HEK293 (cell line): ENCODE results near the gene CACNG6.

Experiments used
- CTCF ChIA-PET: fragments of 350-600 bp; formaldehyde crosslinking; extraction: SDS; loops from one replicate; lab custom pipeline; 2021; ENCODE audit warnings: antibody characterized with exemption; lab: Yijun Ruan, JAX
- POLR2A ChIA-PET: fragments of 300-600 bp; formaldehyde crosslinking; extraction: SDS; loops from one replicate; lab custom pipeline; 2020; ENCODE audit warnings: antibody characterized with exemption, inconsistent platforms; lab: Yijun Ruan, JAX
- H3K27ac ChIP-seq: fragments of 200-500 bp; sonication (Bioruptor generic); 2 replicates; pipeline ENCODE4 v1.5.1; 2014; ENCODE audit warnings: low read depth, low read length, control low read depth, inconsistent platforms; ENCODE audit errors: extremely low read depth
- H3K36me3 ChIP-seq, 2 experiments: fragments of 200-500 bp in 1 of 2; sonication (Bioruptor generic) in 1 of 2; 1 replicate in 1 of 2; 2 replicates in 1 of 2; pipeline ENCODE4 v1.5.1; 2014 to 2017; ENCODE audit warnings: inconsistent platforms in 2 of 2, low read length in 2 of 2; ENCODE audit not compliant: control insufficient read depth in 2 of 2, insufficient read depth in 1 of 2
- H3K4me1 ChIP-seq: fragments of 200-500 bp; sonication (Bioruptor generic); 2 replicates; pipeline ENCODE4 v1.5.1; 2014; ENCODE audit warnings: mild to moderate bottlenecking, low read length, inconsistent platforms; ENCODE audit not compliant: control insufficient read depth, insufficient read depth
- H3K4me3 ChIP-seq: 2 replicates; pipeline ENCODE4 v1.5.1; 2011; ENCODE audit warnings: low read depth, mild to moderate bottlenecking, control low read depth, low read length, moderate library complexity
- H3K9me3 ChIP-seq: fragments of 200-500 bp; sonication (Bioruptor generic); 2 replicates; pipeline ENCODE4 v1.5.1; 2014; ENCODE audit warnings: low read depth, low read length, inconsistent platforms; ENCODE audit not compliant: control insufficient read depth, insufficient read depth
- CTCF ChIP-seq: fragments of 450-650 bp; formaldehyde crosslinking; IDR thresholded peaks from 2 replicates; pipeline ENCODE4 v1.5.1; 2016; ENCODE audit warnings: missing biosample characterization, missing genetic modification characterization
- HOXA7 ChIP-seq: sonication (generic); formaldehyde crosslinking; IDR thresholded peaks from 2 replicates; pipeline ENCODE4 v1.8.1; 2022; ENCODE audit warnings: missing genetic modification reagents, borderline replicate concordance
- SCRT1 ChIP-seq: fragments of 450-650 bp; formaldehyde crosslinking; IDR thresholded peaks from 2 replicates; pipeline ENCODE4 v1.5.1; 2016; ENCODE audit warnings: missing biosample characterization, missing genetic modification characterization, borderline replicate concordance
- ZBTB26 ChIP-seq: fragments of 450-650 bp; formaldehyde crosslinking; optimal IDR thresholded peaks from 2 replicates; pipeline ENCODE3; 2016; ENCODE audit warnings: missing biosample characterization, mild to moderate bottlenecking, missing genetic modification characterization
- ZNF112 ChIP-seq: fragments of 450-650 bp; formaldehyde crosslinking; IDR thresholded peaks from 2 replicates; pipeline ENCODE4 v1.5.0; 2017; ENCODE audit warnings: missing biosample characterization, missing genetic modification characterization
- ZNF132 ChIP-seq: fragments of 450-650 bp; formaldehyde crosslinking; IDR thresholded peaks from 2 replicates; pipeline ENCODE4 v1.5.1; 2017; ENCODE audit warnings: missing biosample characterization, missing genetic modification characterization, borderline replicate concordance
- ZNF148 ChIP-seq: fragments of 450-650 bp; formaldehyde crosslinking; IDR thresholded peaks from 2 replicates; pipeline ENCODE4 v1.5.0; 2017; ENCODE audit warnings: missing biosample characterization, missing genetic modification characterization, borderline replicate concordance
- ZNF157 ChIP-seq: fragments of 450-650 bp; formaldehyde crosslinking; IDR thresholded peaks from 2 replicates; pipeline ENCODE4 v1.5.1; 2016; ENCODE audit warnings: missing biosample characterization, missing genetic modification characterization
- ZNF391 ChIP-seq: fragments of 450-650 bp; formaldehyde crosslinking; IDR thresholded peaks from 2 replicates; pipeline ENCODE4 v1.5.1; 2016; ENCODE audit warnings: low read depth, missing biosample characterization, missing genetic modification characterization, borderline replicate concordance
- ZNF560 ChIP-seq: fragments of 450-650 bp; formaldehyde crosslinking; IDR thresholded peaks from 2 replicates; pipeline ENCODE4 v1.5.1; 2017; ENCODE audit warnings: missing biosample characterization, missing genetic modification characterization, borderline replicate concordance
- ZNF707 ChIP-seq: fragments of 450-650 bp; formaldehyde crosslinking; IDR thresholded peaks from 2 replicates; pipeline ENCODE4 v1.5.1; 2016; ENCODE audit warnings: missing biosample characterization, missing genetic modification characterization
- ZNF747 ChIP-seq: fragments of 450-650 bp; formaldehyde crosslinking; IDR thresholded peaks from 2 replicates; pipeline ENCODE4 v1.5.1; 2016; ENCODE audit warnings: missing biosample characterization, missing genetic modification characterization
- ZSCAN23 ChIP-seq: fragments of 450-650 bp; formaldehyde crosslinking; IDR thresholded peaks from 2 replicates; pipeline ENCODE4 v1.5.1; 2016; ENCODE audit warnings: missing biosample characterization, missing genetic modification characterization
- ZXDB ChIP-seq: fragments of 450-650 bp; formaldehyde crosslinking; IDR thresholded peaks from 2 replicates; pipeline ENCODE4 v1.5.1; 2016; ENCODE audit warnings: missing biosample characterization, missing genetic modification characterization
- TF ChIP-seq, protein P1 (sequence below): fragments of 450-650 bp; formaldehyde crosslinking; IDR thresholded peaks from 2 replicates; pipeline ENCODE4 v1.5.1; 2016; ENCODE audit warnings: missing biosample characterization, missing genetic modification characterization, borderline replicate concordance
- TF ChIP-seq, protein P2 (sequence below): fragments of 450-650 bp; formaldehyde crosslinking; IDR thresholded peaks from 2 replicates; pipeline ENCODE4 v1.5.1; 2016; ENCODE audit warnings: missing biosample characterization, missing genetic modification characterization

CACNG6 gene

DNA sequence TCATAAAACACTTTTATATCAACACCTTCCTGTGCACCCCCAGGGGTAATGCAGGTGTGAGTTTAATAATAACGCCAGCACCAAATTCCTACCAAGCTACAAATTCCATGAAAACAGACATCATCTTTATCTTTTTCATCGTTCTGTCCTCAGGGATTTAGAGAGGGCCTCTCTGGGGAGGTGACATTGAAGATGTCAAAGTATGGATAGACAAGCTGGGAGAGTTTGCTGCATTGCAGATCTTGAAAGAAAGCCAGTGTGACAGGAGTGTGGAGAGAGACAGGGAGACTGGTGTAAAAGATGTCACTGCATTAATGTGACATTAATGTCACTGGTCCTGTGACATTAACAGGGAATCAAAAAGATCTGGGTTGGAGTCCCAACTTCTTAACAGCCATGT lies 10.1 kb downstream of the CACNG6 start:
- ChIA-PET POLR2A (interaction anchor here (0.6 to 0.7 kb wide), 2 partner anchors 23 to 131 kb away, joined by 4 read pairs; no protein-coding TSS in a partner anchor), CTCF (interaction anchor here (0.6 to 1.8 kb wide), 3 partner anchors 22 to 214 kb away, joined by 3 to 4 read pairs (median 3); no protein-coding TSS in a partner anchor)
- Histone ChIP-seq H3K36me3 (no peaks in the 10 kb centered on the region), H3K4me3 (no peak overlapping the region), H3K27ac (no peak overlapping the region), H3K9me3 (no peaks in the 10 kb centered on the region; the same call in 1 of the 2 replicates), H3K4me1 (no peaks in the 10 kb centered on the region)
- no peak for TF ChIP-seq ZNF707 (tag by site-specific recombination)
- TF ChIP-seq, protein P1, sequence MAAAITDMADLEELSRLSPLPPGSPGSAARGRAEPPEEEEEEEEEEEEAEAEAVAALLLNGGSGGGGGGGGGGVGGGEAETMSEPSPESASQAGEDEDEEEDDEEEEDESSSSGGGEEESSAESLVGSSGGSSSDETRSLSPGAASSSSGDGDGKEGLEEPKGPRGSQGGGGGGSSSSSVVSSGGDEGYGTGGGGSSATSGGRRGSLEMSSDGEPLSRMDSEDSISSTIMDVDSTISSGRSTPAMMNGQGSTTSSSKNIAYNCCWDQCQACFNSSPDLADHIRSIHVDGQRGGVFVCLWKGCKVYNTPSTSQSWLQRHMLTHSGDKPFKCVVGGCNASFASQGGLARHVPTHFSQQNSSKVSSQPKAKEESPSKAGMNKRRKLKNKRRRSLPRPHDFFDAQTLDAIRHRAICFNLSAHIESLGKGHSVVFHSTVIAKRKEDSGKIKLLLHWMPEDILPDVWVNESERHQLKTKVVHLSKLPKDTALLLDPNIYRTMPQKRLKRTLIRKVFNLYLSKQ: no peak
- no peak for TF ChIP-seq CTCF (tag by site-specific recombination)
- TF ChIP-seq ZNF157: no peak
- TF ChIP-seq ZNF132 (tag by site-specific recombination): no peak
- TF ChIP-seq, protein P2, sequence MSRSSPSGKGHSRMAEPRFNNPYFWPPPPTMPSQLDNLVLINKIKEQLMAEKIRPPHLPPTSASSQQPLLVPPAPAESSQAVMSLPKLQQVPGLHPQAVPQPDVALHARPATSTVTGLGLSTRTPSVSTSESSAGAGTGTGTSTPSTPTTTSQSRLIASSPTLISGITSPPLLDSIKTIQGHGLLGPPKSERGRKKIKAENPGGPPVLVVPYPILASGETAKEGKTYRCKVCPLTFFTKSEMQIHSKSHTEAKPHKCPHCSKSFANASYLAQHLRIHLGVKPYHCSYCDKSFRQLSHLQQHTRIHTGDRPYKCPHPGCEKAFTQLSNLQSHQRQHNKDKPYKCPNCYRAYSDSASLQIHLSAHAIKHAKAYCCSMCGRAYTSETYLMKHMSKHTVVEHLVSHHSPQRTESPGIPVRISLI (tag by site-specific recombination): no peak
- no peak for TF ChIP-seq ZNF560
- TF ChIP-seq ZNF391: no peak
- no peak for TF ChIP-seq SCRT1 (tag by site-specific recombination)
- TF ChIP-seq ZNF148: no peak
- TF ChIP-seq ZNF747: no peak
- TF ChIP-seq ZXDB (tag by site-specific recombination): no peak
- no peak for TF ChIP-seq ZNF112 (tag by site-specific recombination)
- TF ChIP-seq ZSCAN23 (tag by site-specific recombination): no peak
- no peak for TF ChIP-seq HOXA7

DNA sequence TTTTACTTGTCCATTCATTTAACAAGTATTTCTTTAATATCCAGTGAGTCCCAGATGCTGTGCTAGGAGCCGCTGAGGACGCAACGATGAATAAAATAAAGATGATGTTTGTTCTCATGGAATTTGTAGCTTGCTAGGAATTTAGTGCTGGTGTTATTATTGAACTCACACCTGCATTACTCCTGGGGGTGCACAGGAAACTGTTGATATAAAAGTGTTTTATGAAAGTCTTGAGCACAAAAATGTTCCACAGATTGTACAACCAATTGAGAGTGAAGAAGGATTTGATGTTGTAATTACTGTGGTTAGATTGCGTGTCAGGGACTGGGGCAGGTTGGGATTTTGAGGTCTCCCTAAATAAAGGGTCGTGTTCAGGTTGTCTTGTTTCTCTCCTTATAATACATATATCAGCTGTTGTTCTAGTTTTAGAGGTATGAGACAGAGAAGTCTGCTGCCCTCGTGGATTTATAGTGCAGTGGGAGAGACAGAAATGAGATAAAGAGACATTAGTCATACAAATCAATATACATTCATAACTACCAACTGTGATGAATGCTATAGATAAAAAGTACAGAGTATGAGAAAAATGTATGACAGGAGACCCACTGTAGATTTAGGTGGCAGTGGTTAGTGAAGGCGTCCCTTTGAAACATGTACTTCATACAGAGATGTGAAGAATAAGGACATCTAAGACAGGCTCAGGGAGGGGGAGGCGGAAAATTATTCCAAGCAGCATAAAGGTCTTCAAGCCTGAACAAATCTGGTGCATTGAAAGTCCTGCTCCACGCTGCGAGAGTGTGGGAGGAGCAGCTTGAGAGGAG lies 11.3 kb downstream of the CACNG6 start:
- no peaks in the 10 kb centered on the region; the same call in 1 of the 2 replicates for H3K9me3 ChIP-seq
- no peak overlapping the region for H3K4me3 ChIP-seq
- no peaks in the 10 kb centered on the region for H3K36me3 ChIP-seq
- CTCF ChIA-PET: interaction anchor here (0.9 kb wide), 1 partner anchor 27 kb away, joined by 3 read pairs; no protein-coding TSS in a partner anchor
- H3K4me1 ChIP-seq: no peaks in the 10 kb centered on the region
- POLR2A ChIA-PET: no interaction called here
- no peak overlapping the region for H3K27ac ChIP-seq
- no peak for TF ChIP-seq ZNF747
- TF ChIP-seq ZBTB26: no peak
- TF ChIP-seq, all 188 proteins: peak for 0
